Mucosa of rectum (tissue), 2 donors: ENCODE measurements around the gene PLA2G4C.

Experiments used
- H3K27ac ChIP-seq, 2 donors: one replicate each; pipeline ENCODE4 v1.7.0; 2013; ENCODE audit warnings: inconsistent platforms in 2 of 2, low read depth in 2 of 2, low read length in 2 of 2
- H3K27me3 ChIP-seq, 2 donors: one replicate each; pipeline ENCODE4 v1.7.0; 2013; ENCODE audit warnings: low read length in 2 of 2; ENCODE audit not compliant: control insufficient read depth in 2 of 2, insufficient read depth in 2 of 2
- H3K36me3 ChIP-seq, 2 donors: one replicate each; pipeline ENCODE4 v1.7.0; 2013; ENCODE audit warnings: low read length in 2 of 2; ENCODE audit not compliant: control insufficient read depth in 2 of 2, insufficient read depth in 2 of 2
- H3K4me1 ChIP-seq, 2 donors: one replicate each; pipeline ENCODE4 v1.7.0; 2013; ENCODE audit warnings: low read length in 2 of 2, mild to moderate bottlenecking in 1 of 2; ENCODE audit not compliant: control insufficient read depth in 2 of 2, insufficient read depth in 2 of 2
- H3K4me3 ChIP-seq, 2 donors: one replicate each; pipeline ENCODE4 v1.7.0; 2013; ENCODE audit warnings: low read length in 2 of 2
- H3K9ac ChIP-seq, 2 donors: one replicate each; pipeline ENCODE4 v1.7.0; 2013; ENCODE audit warnings: low read length in 2 of 2, low read depth in 1 of 2, mild to moderate bottlenecking in 1 of 2
- H3K9me3 ChIP-seq, 2 donors: one replicate each; pipeline ENCODE4 v1.7.0; 2013; ENCODE audit warnings: low read length in 2 of 2; ENCODE audit not compliant: control insufficient read depth in 2 of 2
- donor health status: healthy.
- donor health status: Normal muscosa, but diverticular disease.

The PLA2G4C gene

DNA sequence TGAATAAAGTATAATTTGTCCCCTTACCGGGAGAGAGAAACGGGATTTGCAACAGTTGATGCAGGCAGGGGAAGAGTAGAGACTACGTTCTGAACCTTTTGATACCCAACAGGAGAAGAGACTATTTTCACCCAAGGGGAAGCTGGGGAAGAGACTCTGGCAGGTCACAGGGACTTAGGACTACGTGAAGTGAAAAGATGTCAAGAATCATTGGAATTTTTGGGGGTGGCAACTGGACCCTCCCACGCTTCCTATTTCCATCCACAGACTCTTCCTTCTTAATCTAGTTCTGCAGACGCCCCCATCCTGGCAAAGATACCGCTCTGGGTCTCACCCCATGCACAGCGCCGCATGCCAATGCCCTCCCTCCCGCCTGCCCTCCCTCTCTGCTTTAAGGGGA is 80.5 kb downstream of the PLA2G4C start:
- Histone ChIP-seq H3K9me3 (no peaks in the 10 kb centered on the region), H3K4me1 (no peaks in the 10 kb centered on the region), H3K4me3 (no peak overlapping the region), H3K36me3 (no peaks in the 10 kb centered on the region), H3K9ac (no peak overlapping the region), H3K27ac (no peak overlapping the region), H3K27me3 (no peaks in the 10 kb centered on the region)

DNA sequence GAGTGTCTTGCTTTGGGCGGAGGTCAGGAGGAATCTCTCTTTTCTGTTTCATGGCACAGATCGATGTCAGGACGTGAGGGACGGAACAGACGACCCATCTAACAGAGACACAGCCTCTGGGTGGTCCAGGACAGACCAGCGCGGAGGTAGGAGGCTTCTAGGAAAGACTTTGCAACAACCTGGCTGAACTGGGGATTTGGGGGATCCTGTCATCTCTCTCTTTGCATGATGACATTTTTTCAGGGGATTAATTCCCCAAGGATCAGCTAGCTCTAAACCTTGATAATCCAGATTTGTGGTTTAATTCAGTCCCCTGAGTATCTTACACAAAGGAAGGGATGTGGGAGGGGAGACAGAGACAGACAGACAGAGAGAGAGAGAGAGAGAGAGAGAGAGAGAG is 81.2 kb downstream of the PLA2G4C start:
- no peak overlapping the region for H3K27ac ChIP-seq
- no peaks in the 10 kb centered on the region for H3K27me3 ChIP-seq
- no peak overlapping the region for H3K9ac ChIP-seq
- H3K9me3 ChIP-seq, result no peaks in the 10 kb centered on the region
- no peaks in the 10 kb centered on the region for H3K36me3 ChIP-seq
- no peaks in the 10 kb centered on the region for H3K4me1 ChIP-seq
- H3K4me3 ChIP-seq, result no peak overlapping the region

DNA sequence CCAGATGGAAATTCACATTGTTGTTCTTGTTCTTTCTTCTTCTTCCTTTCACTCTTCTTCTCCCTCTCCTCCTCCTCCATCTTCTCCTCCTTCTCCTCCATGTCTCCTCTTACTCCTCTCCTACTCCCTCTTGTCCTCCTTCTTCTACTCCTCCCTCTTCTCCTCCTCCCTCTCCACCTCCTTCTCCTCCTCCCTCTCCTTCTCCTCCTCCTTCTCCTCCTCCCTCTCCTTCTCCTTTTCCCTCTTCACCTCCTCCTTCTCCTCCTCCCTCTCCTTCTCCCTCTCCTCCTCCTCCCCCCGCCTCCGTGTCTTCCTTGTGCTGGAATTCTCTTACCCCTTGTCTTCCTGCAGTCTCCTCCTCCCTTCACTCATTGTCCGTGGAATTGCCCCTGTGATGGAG is 85.1 kb downstream of the PLA2G4C start:
- Histone ChIP-seq H3K27ac (no peak overlapping the region), H3K4me1 (no peaks in the 10 kb centered on the region), H3K27me3 (peaks cover 0 to 2% of the 10 kb centered on the region in 2 donors)

DNA sequence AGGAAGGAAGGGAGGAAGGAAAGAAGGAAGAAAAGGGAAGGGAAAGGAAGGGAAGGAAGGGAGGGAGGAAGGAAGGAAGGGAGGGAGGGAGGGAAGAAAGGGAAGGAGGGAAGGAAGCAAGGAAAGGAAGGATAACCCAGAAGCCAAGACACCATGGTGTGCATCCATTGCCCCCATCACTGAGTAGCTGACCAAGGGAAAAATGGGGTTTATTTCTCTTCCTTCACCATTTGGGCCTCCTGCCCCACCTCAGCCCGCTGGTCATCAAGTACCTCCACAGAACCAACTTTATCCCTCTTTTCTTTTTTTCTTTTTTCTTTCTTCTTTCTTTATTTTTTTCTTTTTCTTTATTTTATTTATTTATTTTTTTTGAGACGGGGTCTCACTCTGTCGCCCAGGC is 87.1 kb downstream of the PLA2G4C start:
- peaks cover 0 to 2% of the 10 kb centered on the region in 2 donors for H3K27me3 ChIP-seq

More for the DNA sequence above, 85.1 kb downstream of the PLA2G4C start:
- Histone ChIP-seq H3K36me3 (no peaks in the 10 kb centered on the region), H3K4me3 (no peak overlapping the region), H3K9me3 (no peaks in the 10 kb centered on the region), H3K9ac (no peak overlapping the region)

DNA sequence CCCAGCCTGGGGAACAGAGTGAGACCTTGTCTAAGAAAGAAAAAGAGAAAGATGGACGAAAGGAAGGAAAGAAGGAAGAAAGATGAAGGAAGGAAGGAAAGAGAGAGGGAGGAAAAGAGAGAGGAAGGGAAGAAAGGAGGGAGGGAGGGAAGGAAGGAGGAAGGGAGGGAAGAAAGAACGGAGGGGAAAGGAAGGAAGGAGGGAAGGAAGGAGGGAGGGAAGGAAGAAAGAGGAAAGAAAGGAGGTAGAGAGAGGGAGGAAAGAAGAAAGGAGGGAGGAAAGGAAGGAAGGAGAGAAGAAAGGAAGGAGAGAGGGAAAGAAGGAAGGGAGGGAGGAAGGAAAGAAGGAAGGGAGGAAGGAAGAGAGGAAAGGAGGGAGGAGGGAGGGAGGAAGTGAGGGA is 87.6 kb downstream of the PLA2G4C start:
- Histone ChIP-seq H3K27me3 (peaks cover 0 to 2% of the 10 kb centered on the region in 2 donors), H3K27ac (no peak overlapping the region), H3K4me1 (no peaks in the 10 kb centered on the region), H3K4me3 (no peak overlapping the region), H3K36me3 (no peaks in the 10 kb centered on the region), H3K9me3 (no peaks in the 10 kb centered on the region), H3K9ac (no peak overlapping the region)

More for the DNA sequence above, 87.1 kb downstream of the PLA2G4C start:
- no peak overlapping the region for H3K9ac ChIP-seq
- H3K9me3 ChIP-seq, result no peaks in the 10 kb centered on the region
- H3K4me1 ChIP-seq, result no peaks in the 10 kb centered on the region
- H3K4me3 ChIP-seq, result no peak overlapping the region
- no peak overlapping the region for H3K27ac ChIP-seq
- H3K36me3 ChIP-seq, result no peaks in the 10 kb centered on the region

DNA sequence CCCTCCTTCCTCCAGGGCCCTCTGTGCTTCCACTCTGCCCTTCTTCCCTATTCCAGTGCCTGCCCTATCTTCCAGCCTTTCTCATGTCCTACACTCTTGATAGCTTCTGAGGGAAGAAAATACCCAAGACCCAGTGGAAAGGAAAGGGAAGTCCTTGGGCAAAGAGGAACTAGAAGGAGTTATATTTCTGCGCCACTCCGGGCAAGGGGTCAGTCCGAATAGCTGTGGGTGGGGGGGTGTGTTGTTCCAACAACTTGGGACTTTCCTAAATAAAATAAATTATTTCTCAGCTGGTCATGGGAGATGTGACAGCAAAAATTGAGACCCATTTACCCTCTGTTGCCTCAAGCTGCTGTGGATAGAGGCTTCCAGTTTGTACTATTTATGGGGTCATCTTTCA is 89.9 kb downstream of the PLA2G4C start:
- Histone ChIP-seq H3K4me1 (no peaks in the 10 kb centered on the region), H3K9me3 (no peaks in the 10 kb centered on the region), H3K27me3 (peaks cover 0 to 2% of the 10 kb centered on the region in 2 donors), H3K36me3 (no peaks in the 10 kb centered on the region), H3K9ac (no peak overlapping the region), H3K4me3 (no peak overlapping the region), H3K27ac (no peak overlapping the region)

DNA sequence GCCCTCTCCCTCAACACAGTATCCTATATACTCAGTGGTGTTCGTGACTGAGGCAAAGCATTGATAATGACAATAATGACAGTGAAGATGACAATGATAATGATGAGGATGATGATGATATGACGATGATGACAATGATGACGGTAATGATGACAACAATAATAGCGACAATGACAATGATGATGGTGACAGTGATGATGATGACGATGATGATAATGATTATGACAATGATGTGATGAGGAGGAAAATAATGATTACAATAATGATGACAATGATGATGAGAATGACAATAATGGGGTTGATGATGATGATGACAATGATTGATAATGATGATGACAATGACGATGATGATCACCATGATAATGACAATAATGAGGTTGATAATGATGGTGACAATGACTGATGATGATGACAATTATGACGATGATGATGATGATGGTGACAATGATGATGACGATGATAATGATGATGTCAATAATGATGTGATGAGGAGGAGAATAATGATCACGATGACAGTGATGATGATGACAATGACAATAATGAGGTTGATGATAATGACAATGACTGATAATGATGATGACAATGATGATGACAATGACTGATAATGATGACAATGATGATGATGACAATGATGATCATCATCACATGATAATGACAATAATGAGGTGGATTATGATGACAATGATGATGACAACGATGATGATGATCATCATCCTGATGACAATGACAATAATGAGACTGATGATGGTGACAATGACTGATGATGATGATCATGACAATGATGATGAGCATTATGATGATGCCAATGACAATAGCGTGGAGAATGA is 99.5 kb downstream of the PLA2G4C start:
- H3K4me3 ChIP-seq, result no peak overlapping the region
- H3K9ac ChIP-seq, result no peak overlapping the region
- no peaks in the 10 kb centered on the region for H3K36me3 ChIP-seq
- H3K27me3 ChIP-seq, result no peaks in the 10 kb centered on the region
- H3K27ac ChIP-seq, result no peak overlapping the region
- no peaks in the 10 kb centered on the region for H3K4me1 ChIP-seq
- no peaks in the 10 kb centered on the region for H3K9me3 ChIP-seq

DNA sequence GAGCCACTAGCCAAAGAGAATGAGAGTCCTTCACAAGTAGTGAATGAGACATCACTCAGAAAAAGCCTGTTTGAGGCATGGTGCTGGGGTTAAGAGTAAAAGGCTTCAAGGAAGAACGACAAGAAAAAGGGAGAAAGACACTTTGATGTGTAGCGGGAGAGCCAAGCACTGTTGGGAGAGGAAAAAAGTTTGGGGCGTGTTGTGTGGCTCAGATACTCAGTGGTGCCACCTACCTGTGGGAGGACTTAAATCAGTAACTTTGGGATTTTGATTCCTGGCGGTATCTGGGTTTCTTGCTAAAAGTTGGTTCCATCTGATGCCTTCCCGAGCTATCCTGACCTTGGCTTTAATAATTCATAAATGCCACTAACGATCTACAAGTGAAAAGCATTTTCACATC is 103.9 kb downstream of the PLA2G4C start:
- Histone ChIP-seq H3K9me3 (no peaks in the 10 kb centered on the region), H3K4me1 (no peaks in the 10 kb centered on the region), H3K4me3 (no peak overlapping the region), H3K27me3 (no peaks in the 10 kb centered on the region), H3K9ac (no peak overlapping the region), H3K36me3 (no peaks in the 10 kb centered on the region), H3K27ac (no peak overlapping the region)

DNA sequence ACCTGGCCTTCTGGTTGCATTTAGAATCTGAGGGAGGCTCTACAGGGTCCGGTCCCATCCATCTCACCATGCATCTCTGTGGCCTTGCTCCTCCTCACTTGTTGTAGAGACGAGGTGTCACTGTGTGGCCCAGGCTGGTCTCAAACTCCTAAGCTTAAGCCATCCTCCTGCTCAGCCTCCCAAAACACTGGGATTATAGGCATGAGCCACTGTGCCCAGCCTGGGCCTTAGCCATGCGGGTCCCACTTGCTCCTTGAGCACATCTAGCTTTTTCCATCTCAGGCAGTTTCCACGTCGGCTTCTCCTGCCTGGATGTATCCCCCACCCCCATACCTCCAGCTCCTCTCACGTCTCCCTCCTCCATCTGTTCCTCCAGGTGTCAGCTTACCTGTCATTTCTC is 106.4 kb downstream of the PLA2G4C start:
- H3K4me1 ChIP-seq, result no peaks in the 10 kb centered on the region
- H3K9me3 ChIP-seq, result no peaks in the 10 kb centered on the region
- no peak overlapping the region for H3K4me3 ChIP-seq
- H3K36me3 ChIP-seq, result no peaks in the 10 kb centered on the region
- H3K27me3 ChIP-seq, result no peaks in the 10 kb centered on the region
- H3K27ac ChIP-seq, result no peak overlapping the region
- H3K9ac ChIP-seq, result no peak overlapping the region

DNA sequence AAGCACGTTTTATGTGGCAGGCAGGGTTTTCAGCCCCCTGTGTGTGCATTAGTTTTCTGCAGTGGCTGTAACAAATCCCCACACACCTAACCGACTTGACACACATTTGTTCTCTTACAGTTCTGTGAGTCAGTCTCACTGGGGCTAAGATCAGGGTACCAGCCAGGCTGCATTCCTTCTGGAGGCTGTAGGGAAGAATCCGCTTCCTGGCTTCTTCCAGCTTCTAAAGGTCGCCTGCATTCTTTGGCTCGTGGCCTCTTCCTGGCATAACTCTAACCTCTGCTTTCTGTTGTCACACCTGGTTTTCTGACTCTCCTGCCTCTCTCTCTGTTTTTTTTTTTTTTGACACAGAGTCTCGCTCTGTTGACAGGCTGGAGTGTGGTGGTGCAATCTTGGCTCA is 109.8 kb downstream of the PLA2G4C start:
- Histone ChIP-seq H3K9ac (no peak overlapping the region), H3K27ac (no peak overlapping the region), H3K36me3 (no peaks in the 10 kb centered on the region), H3K27me3 (no peaks in the 10 kb centered on the region), H3K9me3 (no peaks in the 10 kb centered on the region), H3K4me1 (no peaks in the 10 kb centered on the region), H3K4me3 (no peak overlapping the region)
